ENCODE data around the gene ACSM6.
"Not testable (repeated sequence)": the region's sequence is repeated elsewhere in the genome, so short reads cannot be mapped to it uniquely, and the experiment has no call there.

The ACSM6 gene

GRCh38 chr10:95220539-95220938, 26.5 kb downstream of the ACSM6 start:
- FAIRE-seq, result peak; percentile 81

- no peak for FAIRE-seq
Measured at GRCh38 chr10:95221124-95221523, 27.1 kb downstream of the ACSM6 start.

GRCh38 chr10:95225136-95225535, 31.1 kb downstream of the ACSM6 start:
- no peak for FAIRE-seq

GRCh38 chr10:95228934-95229723, 35.1 kb downstream of the ACSM6 start:
- not testable (repeated sequence) for FAIRE-seq

- no peak for FAIRE-seq
Measured at GRCh38 chr10:95229724-95230627, 35.9 kb downstream of the ACSM6 start.

GRCh38 chr10:95230677-95231586, 36.9 kb downstream of the ACSM6 start:
- not testable (repeated sequence) for FAIRE-seq

- FAIRE-seq, result no peak
Measured at GRCh38 chr10:95233377-95234034, 39.5 kb downstream of the ACSM6 start.

GRCh38 chr10:95234951-95235350, 40.9 kb downstream of the ACSM6 start:
- FAIRE-seq, result no peak

- no peak for FAIRE-seq
Measured at GRCh38 chr10:95235676-95236067, 41.6 kb downstream of the ACSM6 start.

GRCh38 chr10:95236068-95236903, 42.2 kb downstream of the ACSM6 start:
- FAIRE-seq, result no peak

- FAIRE-seq, result no peak
Measured at GRCh38 chr10:95237376-95238170, 43.5 kb downstream of the ACSM6 start.

GRCh38 chr10:95240096-95240495, 46.1 kb downstream of the ACSM6 start:
- FAIRE-seq, result not testable (repeated sequence)

- no peak for FAIRE-seq
Measured at GRCh38 chr10:95240811-95241210, 46.8 kb downstream of the ACSM6 start.

GRCh38 chr10:95241533-95241932, 47.5 kb downstream of the ACSM6 start:
- FAIRE-seq, result no peak

- no peak for FAIRE-seq
Measured at GRCh38 chr10:95242581-95243317, 48.7 kb downstream of the ACSM6 start.

GRCh38 chr10:95243318-95243617, 49.2 kb downstream of the ACSM6 start:
- FAIRE-seq, result no peak

- FAIRE-seq, result no peak
Measured at GRCh38 chr10:95244152-95244551, 50.1 kb downstream of the ACSM6 start.

GRCh38 chr10:95245425-95246055, 51.5 kb downstream of the ACSM6 start:
- FAIRE-seq, result no peak

- FAIRE-seq, result no peak
Measured at GRCh38 chr10:95246582-95247051, 52.6 kb downstream of the ACSM6 start.
